Measurements from ENCODE around the gene WDR88.

DNA sequence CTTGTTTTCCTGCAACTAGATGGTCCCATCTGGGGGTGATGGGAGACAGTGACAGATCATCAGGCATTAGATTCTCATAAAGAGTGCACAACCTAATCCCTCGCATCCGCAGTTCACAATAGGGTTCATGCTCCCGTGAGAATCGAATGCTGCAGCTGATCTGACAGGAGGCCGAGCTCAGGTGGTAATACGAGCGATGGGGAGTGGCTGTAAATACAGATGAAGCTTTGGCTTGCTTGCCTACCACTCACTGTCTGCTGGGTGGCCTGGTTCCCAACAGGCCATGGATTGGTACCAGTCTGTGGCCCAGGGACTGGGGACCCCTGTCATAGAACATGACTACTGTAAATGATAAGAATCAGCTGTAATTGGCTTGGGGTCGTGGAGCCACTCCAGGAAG is 28.0 kb downstream of the WDR88 start:
- TF ChIP-seq NFRKB (IDR thresholded peaks at IDR 0.05), result no peak
- no peak for TF ChIP-seq CTBP1 (IDR thresholded peaks at IDR 0.05; ENCODE audit: borderline replicate concordance)
- no peak for TF ChIP-seq FOXM1 (IDR thresholded peaks at IDR 0.05; ENCODE audit: borderline replicate concordance)
- no peak for TF ChIP-seq ELF4 (IDR thresholded peaks at IDR 0.05)
- no peak for TF ChIP-seq SP1 (IDR thresholded peaks at IDR 0.05)
- no peak for TF ChIP-seq BHLHE40 (IDR thresholded peaks at IDR 0.05; ENCODE audit: borderline replicate concordance)
- no peak for TF ChIP-seq FOXA1 (IDR thresholded peaks at IDR 0.05)
- no peak for TF ChIP-seq FOXK2 (IDR thresholded peaks at IDR 0.05)

Data from HEK293T (cell line).